HEK293 (cell line): ENCODE measurements around the gene PIM3.
A peak's percentile ranks its signal among the peaks of the same experiment; 100 is the strongest.

Experiments used
- CTCF ChIA-PET: fragments of 350-600 bp; formaldehyde crosslinking; extraction: SDS; loops from one replicate; lab custom pipeline; 2021; ENCODE audit warnings: antibody characterized with exemption; lab: Yijun Ruan, JAX
- POLR2A ChIA-PET: fragments of 300-600 bp; formaldehyde crosslinking; extraction: SDS; loops from one replicate; lab custom pipeline; 2020; ENCODE audit warnings: antibody characterized with exemption, inconsistent platforms; lab: Yijun Ruan, JAX
- H3K27ac ChIP-seq: fragments of 200-500 bp; sonication (Bioruptor generic); 2 replicates; pipeline ENCODE4 v1.5.1; 2014; ENCODE audit warnings: low read depth, low read length, control low read depth, inconsistent platforms; ENCODE audit errors: extremely low read depth
- H3K36me3 ChIP-seq, 2 experiments: fragments of 200-500 bp in 1 of 2; sonication (Bioruptor generic) in 1 of 2; 1 replicate in 1 of 2; 2 replicates in 1 of 2; pipeline ENCODE4 v1.5.1; 2014 to 2017; ENCODE audit warnings: inconsistent platforms in 2 of 2, low read length in 2 of 2; ENCODE audit not compliant: control insufficient read depth in 2 of 2, insufficient read depth in 1 of 2
- H3K4me1 ChIP-seq: fragments of 200-500 bp; sonication (Bioruptor generic); 2 replicates; pipeline ENCODE4 v1.5.1; 2014; ENCODE audit warnings: mild to moderate bottlenecking, low read length, inconsistent platforms; ENCODE audit not compliant: control insufficient read depth, insufficient read depth
- H3K4me3 ChIP-seq: 2 replicates; pipeline ENCODE4 v1.5.1; 2011; ENCODE audit warnings: low read depth, mild to moderate bottlenecking, control low read depth, low read length, moderate library complexity
- H3K9me3 ChIP-seq: fragments of 200-500 bp; sonication (Bioruptor generic); 2 replicates; pipeline ENCODE4 v1.5.1; 2014; ENCODE audit warnings: low read depth, low read length, inconsistent platforms; ENCODE audit not compliant: control insufficient read depth, insufficient read depth
- BCL11B ChIP-seq: fragments of 450-650 bp; formaldehyde crosslinking; IDR thresholded peaks from 2 replicates; pipeline ENCODE4 v1.5.1; 2016; ENCODE audit warnings: low read depth, missing biosample characterization, missing genetic modification characterization
- EGR2 ChIP-seq: fragments of 450-650 bp; formaldehyde crosslinking; IDR thresholded peaks from 2 replicates; pipeline ENCODE4 v1.5.1; 2016; ENCODE audit warnings: low read depth, missing biosample characterization, missing genetic modification characterization
- GLIS1 ChIP-seq: fragments of 450-650 bp; formaldehyde crosslinking; IDR thresholded peaks from 2 replicates; pipeline ENCODE4 v1.5.1; 2016; ENCODE audit warnings: missing biosample characterization, missing genetic modification characterization
- GLIS2 ChIP-seq: fragments of 450-650 bp; formaldehyde crosslinking; IDR thresholded peaks from 2 replicates; pipeline ENCODE4 v1.5.1; 2016; ENCODE audit warnings: missing biosample characterization, missing genetic modification characterization
- KLF1 ChIP-seq: fragments of 450-650 bp; formaldehyde crosslinking; IDR thresholded peaks from 2 replicates; pipeline ENCODE4 v1.5.1; 2016; ENCODE audit warnings: missing biosample characterization, missing genetic modification characterization
- KLF9 ChIP-seq: fragments of 450-650 bp; formaldehyde crosslinking; IDR thresholded peaks from 2 replicates; pipeline ENCODE4 v1.5.1; 2016; ENCODE audit warnings: missing biosample characterization, missing genetic modification characterization, low read depth
- SCRT2 ChIP-seq: fragments of 450-650 bp; formaldehyde crosslinking; IDR thresholded peaks from 2 replicates; pipeline ENCODE4 v1.5.1; 2016; ENCODE audit warnings: missing biosample characterization, missing genetic modification characterization
- ZFHX2 ChIP-seq: fragments of 450-650 bp; formaldehyde crosslinking; conservative IDR thresholded peaks from 2 replicates; pipeline ENCODE4 v1.5.1; 2016; ENCODE audit warnings: missing biosample characterization, missing genetic modification characterization
- ZNF335 ChIP-seq: fragments of 450-650 bp; formaldehyde crosslinking; conservative IDR thresholded peaks from 2 replicates; pipeline ENCODE4 v1.5.1; 2016; ENCODE audit warnings: missing biosample characterization, missing genetic modification characterization
- ZNF555 ChIP-seq: fragments of 450-650 bp; formaldehyde crosslinking; conservative IDR thresholded peaks from 2 replicates; pipeline ENCODE4 v1.5.1; 2017; ENCODE audit warnings: missing biosample characterization, mild to moderate bottlenecking, missing genetic modification characterization, inconsistent platforms
- ZNF692 ChIP-seq: fragments of 450-650 bp; formaldehyde crosslinking; IDR thresholded peaks from 2 replicates; pipeline ENCODE4 v1.5.1; 2016; ENCODE audit warnings: missing biosample characterization, missing genetic modification characterization
- TF ChIP-seq, protein P1 (sequence below): fragments of 450-650 bp; formaldehyde crosslinking; IDR thresholded peaks from 2 replicates; pipeline ENCODE4 v1.5.1; 2016; ENCODE audit warnings: missing biosample characterization, missing genetic modification characterization

Gene PIM3

GRCh38 chr22:49956914-49957825, 3.4 kb upstream of the PIM3 start:
- Histone ChIP-seq H3K36me3 (peaks cover 0 to 8% of the 10 kb centered on the region in 2 experiments; a peak in 2 of 3 replicates), H3K4me3 (no peak overlapping the region), H3K4me1 (peaks cover 4% of the 10 kb centered on the region; the same call in 1 of the 2 replicates), H3K27ac (no peak overlapping the region), H3K9me3 (no peaks in the 10 kb centered on the region)
- POLR2A ChIA-PET, result no interaction called here
- CTCF ChIA-PET, result interaction anchor here (1.5 kb wide), 1 partner anchor 73 kb away, joined by 7 read pairs; no protein-coding TSS in a partner anchor
- peak; percentile 23; the same call in 1 of the 2 replicates for TF ChIP-seq GLIS2 (tag by site-specific recombination)
- TF ChIP-seq ZFHX2 (tag by site-specific recombination), result peak; percentile 70
- peak; percentile 60 for TF ChIP-seq EGR2
- 0 out of 2 replicates have a peak, but pooled peaks have one; percentile 32 for TF ChIP-seq BCL11B
- no peak for TF ChIP-seq SCRT2
- TF ChIP-seq, all 188 proteins: peak for 4

- no peaks in the 10 kb centered on the region for H3K9me3 ChIP-seq
- H3K27ac ChIP-seq, result no peak overlapping the region
- peaks cover 9% of the 10 kb centered on the region for H3K4me1 ChIP-seq
- TF ChIP-seq ZNF335 (tag by site-specific recombination) (no peak), GLIS2 (tag by site-specific recombination) (peak; percentile 49), GLIS1 (tag by site-specific recombination) (peak; percentile 39; the same call in 1 of the 2 replicates), KLF9 (0 out of 2 replicates have a peak, but pooled peaks have one; percentile 46), KLF1 (peak; percentile 39; the same call in 1 of the 2 replicates), ZNF692 (peak; percentile 39; the same call in 1 of the 2 replicates), ZNF555 (tag by site-specific recombination) (no peak)
- peaks cover 0 to 13% of the 10 kb centered on the region in 2 experiments; a peak in 2 of 3 replicates for H3K36me3 ChIP-seq
- POLR2A ChIA-PET, result no interaction called here
- H3K4me3 ChIP-seq, result no peak overlapping the region
- CTCF ChIA-PET, result interaction anchor here (1.5 kb wide), 1 partner anchor 72 kb away, joined by 7 read pairs; no protein-coding TSS in a partner anchor
Measured at GRCh38 chr22:49957826-49958365, 2.7 kb upstream of the PIM3 start.

GRCh38 chr22:49958366-49958921, 2.1 kb upstream of the PIM3 start:
- peaks cover 12% of the 10 kb centered on the region for H3K4me1 ChIP-seq
- H3K4me3 ChIP-seq, result no peak overlapping the region
- ChIA-PET POLR2A (interaction anchor here (0.6 to 1.7 kb wide), 3 partner anchors 12 to 107 kb away, joined by 3 to 5 read pairs (median 4); no protein-coding TSS in a partner anchor), CTCF (interaction anchor here (0.6 to 1.5 kb wide), 2 partner anchors 8 to 72 kb away, joined by 3 to 7 read pairs; no protein-coding TSS in a partner anchor)
- peaks cover 3 to 19% of the 10 kb centered on the region in 2 experiments for H3K36me3 ChIP-seq
- H3K9me3 ChIP-seq, result no peaks in the 10 kb centered on the region
- H3K27ac ChIP-seq, result no peak overlapping the region
- TF ChIP-seq, protein P1, sequence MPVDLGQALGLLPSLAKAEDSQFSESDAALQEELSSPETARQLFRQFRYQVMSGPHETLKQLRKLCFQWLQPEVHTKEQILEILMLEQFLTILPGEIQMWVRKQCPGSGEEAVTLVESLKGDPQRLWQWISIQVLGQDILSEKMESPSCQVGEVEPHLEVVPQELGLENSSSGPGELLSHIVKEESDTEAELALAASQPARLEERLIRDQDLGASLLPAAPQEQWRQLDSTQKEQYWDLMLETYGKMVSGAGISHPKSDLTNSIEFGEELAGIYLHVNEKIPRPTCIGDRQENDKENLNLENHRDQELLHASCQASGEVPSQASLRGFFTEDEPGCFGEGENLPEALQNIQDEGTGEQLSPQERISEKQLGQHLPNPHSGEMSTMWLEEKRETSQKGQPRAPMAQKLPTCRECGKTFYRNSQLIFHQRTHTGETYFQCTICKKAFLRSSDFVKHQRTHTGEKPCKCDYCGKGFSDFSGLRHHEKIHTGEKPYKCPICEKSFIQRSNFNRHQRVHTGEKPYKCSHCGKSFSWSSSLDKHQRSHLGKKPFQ, result no peak
- TF ChIP-seq ZNF335 (tag by site-specific recombination), result peak; percentile 49
